HCT116 (cell line): ENCODE data around the gene MESP2.

Experiments
- CBX3 ChIP-seq: IDR thresholded peaks from 2 replicates; pipeline ENCODE4 v1.6.1; 2012; ENCODE audit warnings: low read depth
- CEBPB ChIP-seq: IDR thresholded peaks from 2 replicates; pipeline ENCODE4 v1.6.1; 2012; ENCODE audit warnings: low read depth
- EZH2phosphoT487 ChIP-seq: fragments of 200-600 bp; IDR thresholded peaks from 2 replicates; pipeline ENCODE4 v1.6.1; 2018; ENCODE audit warnings: antibody characterized with exemption, borderline replicate concordance
- SIN3A ChIP-seq: IDR thresholded peaks from 2 replicates; pipeline ENCODE4 v1.6.1; 2012; ENCODE audit warnings: low read depth
- SRF ChIP-seq: IDR thresholded peaks from 2 replicates; pipeline ENCODE4 v1.6.1; 2012; ENCODE audit warnings: low read depth
- TF ChIP-seq, protein P1 (sequence below), 3 experiments: fragments of 200-600 bp in 1 of 3; sonication (generic) in 1 of 3; IDR thresholded peaks in 2 of 3; conservative IDR thresholded peaks in 1 of 3; 2 replicates each; pipeline ENCODE4 v1.5.1; 2012 to 2017; ENCODE audit warnings: low read depth in 2 of 3, low read length in 2 of 3, antibody characterized with exemption in 1 of 3, borderline replicate concordance in 1 of 3, control low read depth in 1 of 3, mild to moderate bottlenecking in 1 of 3, mixed read lengths in 1 of 3, mixed run types in 1 of 3, moderate library complexity in 1 of 3; ENCODE audit not compliant: insufficient read depth in 1 of 3
- TF ChIP-seq, protein P2 (sequence below): IDR thresholded peaks from 2 replicates; pipeline ENCODE4 v1.6.1; 2012; ENCODE audit warnings: low read depth

DNA sequence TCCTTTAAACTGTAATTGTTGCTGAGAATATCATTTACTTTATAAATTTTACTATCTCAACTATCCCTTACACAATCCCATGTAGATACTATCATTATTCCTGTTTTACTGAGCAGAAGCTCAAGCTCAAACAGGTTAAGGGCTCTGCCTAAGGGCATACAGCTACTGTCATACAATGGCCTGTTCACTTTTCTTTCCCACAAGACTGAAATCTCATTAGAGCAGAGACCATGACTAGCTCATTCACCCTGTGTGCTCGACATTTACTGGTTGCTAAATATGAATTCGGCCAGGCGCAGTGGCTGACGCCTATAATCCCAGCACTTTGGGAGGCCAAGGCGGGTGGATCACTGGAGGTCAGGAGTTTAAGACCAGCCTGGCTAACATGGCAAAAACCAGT is 1.6 kb upstream of the MESP2 start:
- TF ChIP-seq, protein P1, sequence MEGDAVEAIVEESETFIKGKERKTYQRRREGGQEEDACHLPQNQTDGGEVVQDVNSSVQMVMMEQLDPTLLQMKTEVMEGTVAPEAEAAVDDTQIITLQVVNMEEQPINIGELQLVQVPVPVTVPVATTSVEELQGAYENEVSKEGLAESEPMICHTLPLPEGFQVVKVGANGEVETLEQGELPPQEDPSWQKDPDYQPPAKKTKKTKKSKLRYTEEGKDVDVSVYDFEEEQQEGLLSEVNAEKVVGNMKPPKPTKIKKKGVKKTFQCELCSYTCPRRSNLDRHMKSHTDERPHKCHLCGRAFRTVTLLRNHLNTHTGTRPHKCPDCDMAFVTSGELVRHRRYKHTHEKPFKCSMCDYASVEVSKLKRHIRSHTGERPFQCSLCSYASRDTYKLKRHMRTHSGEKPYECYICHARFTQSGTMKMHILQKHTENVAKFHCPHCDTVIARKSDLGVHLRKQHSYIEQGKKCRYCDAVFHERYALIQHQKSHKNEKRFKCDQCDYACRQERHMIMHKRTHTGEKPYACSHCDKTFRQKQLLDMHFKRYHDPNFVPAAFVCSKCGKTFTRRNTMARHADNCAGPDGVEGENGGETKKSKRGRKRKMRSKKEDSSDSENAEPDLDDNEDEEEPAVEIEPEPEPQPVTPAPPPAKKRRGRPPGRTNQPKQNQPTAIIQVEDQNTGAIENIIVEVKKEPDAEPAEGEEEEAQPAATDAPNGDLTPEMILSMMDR (IDR thresholded peaks at IDR 0.05 in 2 of 3, conservative IDR thresholded peaks at IDR 0.05 in 1 of 3; ENCODE audit: borderline replicate concordance in 1 of 3, insufficient read depth in 1 of 3, low read depth in 2 of 3, low read length in 2 of 3) = no peak
- TF ChIP-seq, protein P2, sequence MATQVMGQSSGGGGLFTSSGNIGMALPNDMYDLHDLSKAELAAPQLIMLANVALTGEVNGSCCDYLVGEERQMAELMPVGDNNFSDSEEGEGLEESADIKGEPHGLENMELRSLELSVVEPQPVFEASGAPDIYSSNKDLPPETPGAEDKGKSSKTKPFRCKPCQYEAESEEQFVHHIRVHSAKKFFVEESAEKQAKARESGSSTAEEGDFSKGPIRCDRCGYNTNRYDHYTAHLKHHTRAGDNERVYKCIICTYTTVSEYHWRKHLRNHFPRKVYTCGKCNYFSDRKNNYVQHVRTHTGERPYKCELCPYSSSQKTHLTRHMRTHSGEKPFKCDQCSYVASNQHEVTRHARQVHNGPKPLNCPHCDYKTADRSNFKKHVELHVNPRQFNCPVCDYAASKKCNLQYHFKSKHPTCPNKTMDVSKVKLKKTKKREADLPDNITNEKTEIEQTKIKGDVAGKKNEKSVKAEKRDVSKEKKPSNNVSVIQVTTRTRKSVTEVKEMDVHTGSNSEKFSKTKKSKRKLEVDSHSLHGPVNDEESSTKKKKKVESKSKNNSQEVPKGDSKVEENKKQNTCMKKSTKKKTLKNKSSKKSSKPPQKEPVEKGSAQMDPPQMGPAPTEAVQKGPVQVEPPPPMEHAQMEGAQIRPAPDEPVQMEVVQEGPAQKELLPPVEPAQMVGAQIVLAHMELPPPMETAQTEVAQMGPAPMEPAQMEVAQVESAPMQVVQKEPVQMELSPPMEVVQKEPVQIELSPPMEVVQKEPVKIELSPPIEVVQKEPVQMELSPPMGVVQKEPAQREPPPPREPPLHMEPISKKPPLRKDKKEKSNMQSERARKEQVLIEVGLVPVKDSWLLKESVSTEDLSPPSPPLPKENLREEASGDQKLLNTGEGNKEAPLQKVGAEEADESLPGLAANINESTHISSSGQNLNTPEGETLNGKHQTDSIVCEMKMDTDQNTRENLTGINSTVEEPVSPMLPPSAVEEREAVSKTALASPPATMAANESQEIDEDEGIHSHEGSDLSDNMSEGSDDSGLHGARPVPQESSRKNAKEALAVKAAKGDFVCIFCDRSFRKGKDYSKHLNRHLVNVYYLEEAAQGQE = no peak
- TF ChIP-seq CEBPB (no peak), SRF (no peak), SIN3A (no peak), CBX3 (no peak), EZH2phosphoT487 (no peak)
